ENCODE measurements around the gene RMRP. TPM values are rescaled to one million over a fixed set of nuclear protein-coding genes. Genes with fewer than 3 reads are reported as not detected.

RMRP gene
- total and polyA plus RNA-seq, 9 of the 15 experiments (the other 6 are each of a cell fraction or from before 2014, with no cell fraction given), result 75.7 to 89,974 (median 13,378) TPM; not detected in 3

DNA sequence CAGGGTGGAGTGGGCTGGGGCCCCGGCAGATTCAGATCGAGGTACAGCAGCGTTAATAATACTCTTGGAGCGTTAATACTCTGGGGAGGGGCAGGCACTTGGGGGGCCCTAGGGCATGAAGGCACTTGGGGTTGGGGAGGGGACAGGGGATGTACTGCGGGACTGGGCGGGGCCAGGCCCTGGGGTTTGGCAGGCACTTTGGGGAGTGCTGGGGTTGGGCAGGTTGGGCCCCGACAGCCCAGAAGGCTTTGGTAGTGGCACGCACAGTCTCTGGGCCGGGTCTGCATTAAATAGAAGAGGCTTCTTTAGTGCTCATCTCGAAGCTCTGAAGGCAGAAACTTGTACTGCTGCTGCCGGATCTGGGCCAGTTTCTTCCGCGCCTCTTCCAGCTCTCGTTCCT lies 39.7 kb upstream of the RMRP start:
- in situ Hi-C loops (cut with MboI), result no loop called here
- BruUV-seq (replicated peaks), result TSS peak; percentile 89
- TF ChIP-seq PCBP1 (IDR thresholded peaks at IDR 0.05; ENCODE audit: low read depth, low read length, poor library complexity, severe bottlenecking) (no peak), ZNF282 (CRISPR knock-in tag; IDR thresholded peaks at IDR 0.05) (no peak), ZNF146 (CRISPR knock-in tag; IDR thresholded peaks at IDR 0.05; ENCODE audit: unreplicated experiment) (no peak), MEF2D (tag; conservative IDR thresholded peaks at IDR 0.05; ENCODE audit: low read depth) (no peak), RFX5 (IDR thresholded peaks at IDR 0.05; ENCODE audit: low read depth, low read length) (no peak), PHF20 (IDR thresholded peaks at IDR 0.05; ENCODE audit: partially characterized antibody) (no peak), WHSC1 (IDR thresholded peaks at IDR 0.05; ENCODE audit: low read length) (no peak), E2F6 (IDR thresholded peaks at IDR 0.05; ENCODE audit: borderline replicate concordance in 1 of 2, extremely low read depth in 1 of 2, insufficient read depth in 1 of 2, insufficient read length in 1 of 2, low read depth in 1 of 2, low read length in 1 of 2, poor library complexity in 1 of 2, severe bottlenecking in 1 of 2) (no peak), RBBP5 (IDR thresholded peaks at IDR 0.05; ENCODE audit: borderline replicate concordance, insufficient read depth, low read length, poor library complexity, severe bottlenecking) (no peak), GATAD2B (IDR thresholded peaks at IDR 0.05; ENCODE audit: borderline replicate concordance) (no peak), ZNF23 (CRISPR knock-in tag; IDR thresholded peaks at IDR 0.05) (no peak), ZFP30 (CRISPR knock-in tag; IDR thresholded peaks at IDR 0.05; ENCODE audit: borderline replicate concordance) (no peak), FOXK2 (conservative IDR thresholded peaks at IDR 0.05 in 1 of 2, IDR thresholded peaks at IDR 0.05 in 1 of 2; ENCODE audit: low read depth in 2 of 2) (no peak), SIN3B (IDR thresholded peaks at IDR 0.05; ENCODE audit: low read depth) (no peak), MXI1 (IDR thresholded peaks at IDR 0.05; ENCODE audit: low read depth, low read length) (no peak)
- TF ChIP-seq, protein P1, sequence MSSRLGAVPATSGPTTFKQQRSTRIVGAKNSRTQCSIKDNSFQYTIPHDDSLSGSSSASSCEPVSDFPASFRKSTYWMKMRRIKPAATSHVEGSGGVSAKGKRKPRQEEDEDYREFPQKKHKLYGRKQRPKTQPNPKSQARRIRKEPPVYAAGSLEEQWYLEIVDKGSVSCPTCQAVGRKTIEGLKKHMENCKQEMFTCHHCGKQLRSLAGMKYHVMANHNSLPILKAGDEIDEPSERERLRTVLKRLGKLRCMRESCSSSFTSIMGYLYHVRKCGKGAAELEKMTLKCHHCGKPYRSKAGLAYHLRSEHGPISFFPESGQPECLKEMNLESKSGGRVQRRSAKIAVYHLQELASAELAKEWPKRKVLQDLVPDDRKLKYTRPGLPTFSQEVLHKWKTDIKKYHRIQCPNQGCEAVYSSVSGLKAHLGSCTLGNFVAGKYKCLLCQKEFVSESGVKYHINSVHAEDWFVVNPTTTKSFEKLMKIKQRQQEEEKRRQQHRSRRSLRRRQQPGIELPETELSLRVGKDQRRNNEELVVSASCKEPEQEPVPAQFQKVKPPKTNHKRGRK (tag; IDR thresholded peaks at IDR 0.05), result no peak
- TF ChIP-seq, protein P2, sequence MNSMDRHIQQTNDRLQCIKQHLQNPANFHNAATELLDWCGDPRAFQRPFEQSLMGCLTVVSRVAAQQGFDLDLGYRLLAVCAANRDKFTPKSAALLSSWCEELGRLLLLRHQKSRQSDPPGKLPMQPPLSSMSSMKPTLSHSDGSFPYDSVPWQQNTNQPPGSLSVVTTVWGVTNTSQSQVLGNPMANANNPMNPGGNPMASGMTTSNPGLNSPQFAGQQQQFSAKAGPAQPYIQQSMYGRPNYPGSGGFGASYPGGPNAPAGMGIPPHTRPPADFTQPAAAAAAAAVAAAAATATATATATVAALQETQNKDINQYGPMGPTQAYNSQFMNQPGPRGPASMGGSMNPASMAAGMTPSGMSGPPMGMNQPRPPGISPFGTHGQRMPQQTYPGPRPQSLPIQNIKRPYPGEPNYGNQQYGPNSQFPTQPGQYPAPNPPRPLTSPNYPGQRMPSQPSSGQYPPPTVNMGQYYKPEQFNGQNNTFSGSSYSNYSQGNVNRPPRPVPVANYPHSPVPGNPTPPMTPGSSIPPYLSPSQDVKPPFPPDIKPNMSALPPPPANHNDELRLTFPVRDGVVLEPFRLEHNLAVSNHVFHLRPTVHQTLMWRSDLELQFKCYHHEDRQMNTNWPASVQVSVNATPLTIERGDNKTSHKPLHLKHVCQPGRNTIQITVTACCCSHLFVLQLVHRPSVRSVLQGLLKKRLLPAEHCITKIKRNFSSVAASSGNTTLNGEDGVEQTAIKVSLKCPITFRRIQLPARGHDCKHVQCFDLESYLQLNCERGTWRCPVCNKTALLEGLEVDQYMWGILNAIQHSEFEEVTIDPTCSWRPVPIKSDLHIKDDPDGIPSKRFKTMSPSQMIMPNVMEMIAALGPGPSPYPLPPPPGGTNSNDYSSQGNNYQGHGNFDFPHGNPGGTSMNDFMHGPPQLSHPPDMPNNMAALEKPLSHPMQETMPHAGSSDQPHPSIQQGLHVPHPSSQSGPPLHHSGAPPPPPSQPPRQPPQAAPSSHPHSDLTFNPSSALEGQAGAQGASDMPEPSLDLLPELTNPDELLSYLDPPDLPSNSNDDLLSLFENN (IDR thresholded peaks at IDR 0.05; ENCODE audit: low read depth in 2 of 2, low read length in 2 of 2), result no peak

More for the DNA sequence above, 39.7 kb upstream of the RMRP start:
- H3K9me3 ChIP-seq (replicated peaks; ENCODE audit: control insufficient read depth, insufficient read depth, low read depth, low read length), result no peaks in the 10 kb centered on the region
- POLR2A ChIA-PET, result interaction anchor here (0.6 to 1.9 kb wide), 4 partner anchors 10 to 48 kb away, joined by 3 to 8 read pairs (median 3); partner anchors contain the start of genes CCDC107 and RMRP
- H2AFZ ChIP-seq (ENCODE audit: low read depth, low read length), result no peak overlapping the region
- H3K27ac ChIP-seq (ENCODE audit: extremely low read depth, low read depth, low read length), result no peak overlapping the region
- DNase-seq (ENCODE audit: extremely low read depth in 1 of 4, low spot score in 3 of 4) (no peak), ATAC-seq (no peak; the same call in 2 of the 3 replicates), FAIRE-seq (no peak)
- WGBS (ENCODE audit: insufficient coverage, low coverage, missing lambda C conversion rate), result 85% methylated on average over 7 of the region's 14 CpGs
- intact Hi-C loops (cut with micrococcal nuclease), result loop anchor here (2.0 to 5.0 kb wide), 2 partner anchors 31 to 40 kb away; partner anchors contain the start of genes CCDC107 and RMRP
- peaks cover 67% of the 10 kb centered on the region for H3K36me3 ChIP-seq (ENCODE audit: control insufficient read depth, insufficient read depth, low read length)
- no peaks in the 10 kb centered on the region for H3K79me2 ChIP-seq (ENCODE audit: control insufficient read depth, insufficient read depth, low read length)
- CTCF ChIA-PET (ENCODE audit: low intra/inter-chr PET ratio), result no interaction called here
- no peaks in the 10 kb centered on the region for H3K9me1 ChIP-seq (ENCODE audit: control insufficient read depth, insufficient read depth, low read length)
- no peak overlapping the region for H3K4me3 ChIP-seq
- no peaks in the 10 kb centered on the region; a peak in 2 of 5 replicates for H3K4me1 ChIP-seq (replicated peaks in 1 of 2; ENCODE audit: control insufficient read depth in 2 of 2, insufficient read depth in 2 of 2, low read length in 2 of 2)
- H3K4me2 ChIP-seq (ENCODE audit: insufficient read depth, low read length), result no peak overlapping the region
- no peaks in the 10 kb centered on the region for H4K20me1 ChIP-seq (replicated peaks; ENCODE audit: control insufficient read depth, insufficient read depth, low read length)
- H3K9ac ChIP-seq (ENCODE audit: insufficient read depth in 1 of 2, low read depth in 2 of 2, low read length in 2 of 2), result no peak overlapping the region
- no peaks in the 10 kb centered on the region for H3K27me3 ChIP-seq (ENCODE audit: control insufficient read depth in 2 of 2, insufficient read depth in 2 of 2, low read length in 2 of 2)
